Spleen (tissue), 11 donors: ENCODE results near the gene RPRD1A. TPM values are rescaled to one million over a fixed set of nuclear protein-coding genes. Genes with fewer than 3 reads are reported as not detected.

Experiments used
- DNase-seq: peaks from one replicate; pipeline ENCODE4 v3.0.0-alpha.2; 2020
- H3K27ac ChIP-seq, 8 donors: fragments of 200-600 bp; sonication (generic) in 7 of 8; 1 replicate in 4 of 8; 2 replicates in 4 of 8; pipeline versions ENCODE4 v1.5.0 to v1.8.0; 2016 to 2021; ENCODE audit warnings: inconsistent platforms in 4 of 8, mild to moderate bottlenecking in 4 of 8, moderate library complexity in 1 of 8
- H3K27me3 ChIP-seq, 7 donors: fragments of 200-600 bp; sonication (generic) in 6 of 7; replicated peaks in 1 of 7; 1 replicate in 4 of 7; 2 replicates in 3 of 7; pipeline versions ENCODE4 v1.5.0 to v1.8.0; 2016 to 2021; ENCODE audit warnings: inconsistent platforms in 3 of 7, mild to moderate bottlenecking in 1 of 7
- H3K36me3 ChIP-seq, 6 donors: fragments of 200-600 bp; sonication (generic) in 5 of 6; 1 replicate in 4 of 6; 2 replicates in 2 of 6; pipeline versions ENCODE4 v1.5.0 to v1.8.0; 2016 to 2021; ENCODE audit warnings: inconsistent platforms in 2 of 6
- H3K4me1 ChIP-seq, 6 donors: fragments of 200-600 bp; sonication (generic) in 5 of 6; 1 replicate in 3 of 6; 2 replicates in 3 of 6; pipeline versions ENCODE4 v1.5.0 to v1.8.0; 2016 to 2021; ENCODE audit warnings: inconsistent platforms in 3 of 6
- H3K4me3 ChIP-seq, 8 donors: fragments of 200-600 bp; sonication (generic) in 7 of 8; 1 replicate in 4 of 8; 2 replicates in 4 of 8; pipeline versions ENCODE4 v1.5.0 to v1.8.0; 2016 to 2021; ENCODE audit warnings: inconsistent platforms in 4 of 8, mild to moderate bottlenecking in 4 of 8, moderate library complexity in 2 of 8
- H3K9me3 ChIP-seq, 8 donors: fragments of 200-600 bp; sonication (generic) in 7 of 8; 1 replicate in 4 of 8; 2 replicates in 4 of 8; pipeline versions ENCODE4 v1.5.0 to v1.8.0; 2016 to 2021; ENCODE audit warnings: inconsistent platforms in 4 of 8
- CTCF ChIP-seq, 11 experiments: fragments of 200-600 bp in 7 of 11; fragments of 450-650 bp in 4 of 11; sonication (generic) in 4 of 11; IDR thresholded peaks in 8 of 11; conservative IDR thresholded peaks in 3 of 11; 1 replicate in 7 of 11; 2 replicates in 4 of 11; pipeline versions ENCODE4 v1.4.0 to v1.8.0; 2016 to 2021; ENCODE audit warnings: antibody characterized with exemption in 11 of 11, inconsistent platforms in 4 of 11, mild to moderate bottlenecking in 1 of 11
- POLR2A ChIP-seq, 3 donors: fragments of 450-650 bp; IDR thresholded peaks; one replicate each; pipeline ENCODE4 v1.5.1; 2017; ENCODE audit warnings: antibody characterized with exemption in 3 of 3, mild to moderate bottlenecking in 1 of 3
- POLR2AphosphoS5 ChIP-seq, 3 donors: sonication (generic); formaldehyde crosslinking; IDR thresholded peaks; one replicate each; pipeline ENCODE4 v1.5.1; 2017; ENCODE audit warnings: antibody characterized with exemption in 3 of 3
- WGBS, 5 donors: extraction: QIAGEN DNeasy Blood & Tissue Kit in 3 of 5; methylation state at CpG; one replicate each; pipeline versions ENCODE4 v1.1.5 to v1.1.7; 2013 to 2018; 5-methylcytosine and 5-hydroxymethylcytosine counted together
- intact Hi-C: fragments of 100-400 bp; cut with DNase I; formaldehyde crosslinking; loops from one replicate; pipeline ENCODE4 v1.15.0; 2023; ENCODE audit warnings: low total_unique reads
- polyA plus RNA-seq, 3 donors: library from polyadenylated mRNA; stranded (reverse); fragments of 200-250 nt; gene quantifications; one replicate each; pipeline ENCODE4 v1.2.1, GENCODE V29; 2013
- total RNA-seq, 7 donors: library from RNA; depleted of rRNA in 3 of 7; stranded (reverse); fragments of >200 nt in 3 of 7; fragmentation: NEBNext Ultra II Directional in 4 of 7; extraction: Animal tissue kit (Norgen Biotek cat#: 25700) in 4 of 7; gene quantifications; one replicate each; pipeline versions ENCODE4 v1.1.0 to v1.2.1, GENCODE V29; 2016 to 2021
- donor health status: healthy with polysubstance abuse.
- donor health status: DM: no; HTN: no; CAD: no; lungs with moderate emphysema.
- donor health status: DM: no; HTN: no; CAD: no.
- donor health status: Bipolar disorder and iron deficiency.
- donor health status: healthy.
- donor health status: DM: no; HTN: no; CAD: no.
- donor health status: DM: yes; HTN: yes; CAD: no.

Gene RPRD1A
- total and polyA plus RNA-seq, 10 donors: 15.8 to 69.3 (median 47.1) TPM

- no peak overlapping the region for H3K27ac ChIP-seq
- H3K9me3 ChIP-seq: no peaks in the 10 kb centered on the region
- H3K27me3 ChIP-seq: no peaks in the 10 kb centered on the region
- peaks cover 0 to 32% (median 18%) of the 10 kb centered on the region in 6 donors for H3K4me1 ChIP-seq
- DNase-seq: no peak
- 90 to 98% (median 96%) methylated on average over 3 of the region's 3 CpGs for WGBS, 5 donors
- no peak overlapping the region for H3K4me3 ChIP-seq
- no peak for TF ChIP-seq CTCF (IDR thresholded peaks at IDR 0.05 in 8 of 11, conservative IDR thresholded peaks at IDR 0.05 in 3 of 11)
- no peak for TF ChIP-seq POLR2A (IDR thresholded peaks at IDR 0.05)
- no peak for TF ChIP-seq POLR2AphosphoS5 (IDR thresholded peaks at IDR 0.05)
- intact Hi-C loops: loop anchor here (5.0 kb wide), 1 partner anchor 262 kb away; no protein-coding TSS in a partner anchor
- H3K36me3 ChIP-seq: peaks cover 0 to 21% (median 0%) of the 10 kb centered on the region in 6 donors
These were observed 47.1 kb downstream of the RPRD1A start for GRCh38 chr18:36020174-36020711.

- no peaks in the 10 kb centered on the region for H3K9me3 ChIP-seq
- TF ChIP-seq POLR2AphosphoS5 (IDR thresholded peaks at IDR 0.05) (no peak), CTCF (IDR thresholded peaks at IDR 0.05 in 8 of 11, conservative IDR thresholded peaks at IDR 0.05 in 3 of 11) (no peak), POLR2A (IDR thresholded peaks at IDR 0.05) (no peak)
- intact Hi-C loops: no loop called here
These were observed 50.1 kb downstream of the RPRD1A start for GRCh38 chr18:36017232-36017631.

GRCh38 chr18:36015629-36016028 is 51.7 kb downstream of the RPRD1A start:
- no peak for DNase-seq
- no peaks in the 10 kb centered on the region for H3K9me3 ChIP-seq
- no peaks in the 10 kb centered on the region for H3K27me3 ChIP-seq
- no peak overlapping the region for H3K27ac ChIP-seq
- TF ChIP-seq POLR2A (IDR thresholded peaks at IDR 0.05) (no peak), CTCF (IDR thresholded peaks at IDR 0.05 in 8 of 11, conservative IDR thresholded peaks at IDR 0.05 in 3 of 11) (no peak), POLR2AphosphoS5 (IDR thresholded peaks at IDR 0.05) (no peak)
- WGBS, 5 donors: 69 to 80% (median 73%) methylated on average over 3 of the region's 3 CpGs
- intact Hi-C loops: no loop called here
- H3K36me3 ChIP-seq: peaks cover 0 to 5% (median 0%) of the 10 kb centered on the region in 6 donors
- no peak overlapping the region for H3K4me3 ChIP-seq
- peaks cover 0 to 23% (median 19%) of the 10 kb centered on the region in 6 donors for H3K4me1 ChIP-seq

More at GRCh38 chr18:36017232-36017631, 50.1 kb downstream of the RPRD1A start:
- Histone ChIP-seq H3K36me3 (peaks cover 0 to 5% (median 0%) of the 10 kb centered on the region in 6 donors), H3K27me3 (no peaks in the 10 kb centered on the region), H3K4me1 (peaks cover 0 to 23% (median 19%) of the 10 kb centered on the region in 6 donors), H3K4me3 (no peak overlapping the region), H3K27ac (no peak overlapping the region)
- no peak for DNase-seq
- 87 to 95% (median 89%) methylated on average over 2 of the region's 2 CpGs for WGBS, 5 donors

GRCh38 chr18:36012891-36013290 is 54.5 kb downstream of the RPRD1A start:
- Histone ChIP-seq H3K36me3 (no peaks in the 10 kb centered on the region), H3K27ac (no peak overlapping the region), H3K27me3 (no peaks in the 10 kb centered on the region), H3K4me1 (peaks cover 0 to 22% (median 18%) of the 10 kb centered on the region in 6 donors), H3K4me3 (no peak overlapping the region), H3K9me3 (no peaks in the 10 kb centered on the region)
- DNase-seq: no peak
- 96 to 100% (median 98%) methylated on average over 2 of the region's 2 CpGs for WGBS, 5 donors
- no peak for TF ChIP-seq CTCF (IDR thresholded peaks at IDR 0.05 in 8 of 11, conservative IDR thresholded peaks at IDR 0.05 in 3 of 11)
- TF ChIP-seq POLR2A (IDR thresholded peaks at IDR 0.05): no peak
- no peak for TF ChIP-seq POLR2AphosphoS5 (IDR thresholded peaks at IDR 0.05)
- intact Hi-C loops: no loop called here
